CD4-positive, alpha-beta T cell treated with Interleukin-2 at 100 ng/mL for 4 hours (primary cell): ENCODE measurements around the gene CSNK1G1.
"Not testable (repeated sequence)": the region's sequence is repeated elsewhere in the genome, so short reads cannot be mapped to it uniquely, and the experiment has no call there.

Experiments
- DNase-seq: peaks from one replicate; pipeline ENCODE4 v3.0.0-alpha.2; 2020; ENCODE audit warnings: low spot score

The CSNK1G1 gene

DNA sequence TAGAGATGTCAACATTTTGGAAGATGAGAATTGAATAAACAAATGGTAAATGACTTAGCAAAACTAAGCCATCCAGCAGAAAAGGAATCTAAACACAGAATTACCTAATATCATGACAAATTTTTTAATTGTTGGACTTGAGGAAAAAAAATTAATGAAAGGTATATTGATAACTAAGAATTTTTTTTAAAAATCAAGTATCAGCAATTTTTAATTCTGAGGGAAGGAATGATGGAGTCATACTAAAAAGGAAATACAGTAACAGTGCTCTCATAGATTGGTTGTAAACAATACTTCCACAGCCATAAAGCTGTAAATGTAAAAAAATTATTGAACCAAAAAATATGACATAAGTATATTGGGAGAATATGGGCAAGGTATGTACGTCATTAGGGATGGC, 68.0 kb downstream of the CSNK1G1 start:
- no peak for DNase-seq

DNA sequence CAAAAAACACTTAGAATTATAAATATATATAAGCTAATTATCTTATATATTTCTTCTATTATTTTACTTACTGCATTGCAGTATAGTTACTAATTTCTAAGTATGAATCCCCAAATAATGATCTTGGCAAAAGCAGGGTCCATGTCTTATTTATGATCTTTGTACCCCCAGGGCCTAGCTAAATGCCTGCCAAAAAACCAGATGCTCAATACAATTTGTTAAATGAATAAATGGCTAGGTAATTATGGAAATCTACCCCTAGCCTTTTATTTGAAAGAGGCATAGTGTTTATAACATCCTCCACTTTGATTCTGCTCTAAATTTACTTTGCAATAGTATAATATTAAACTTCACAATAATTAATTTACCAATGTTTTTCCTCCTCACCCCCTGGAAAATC, 69.5 kb downstream of the CSNK1G1 start:
- DNase-seq = no peak

DNA sequence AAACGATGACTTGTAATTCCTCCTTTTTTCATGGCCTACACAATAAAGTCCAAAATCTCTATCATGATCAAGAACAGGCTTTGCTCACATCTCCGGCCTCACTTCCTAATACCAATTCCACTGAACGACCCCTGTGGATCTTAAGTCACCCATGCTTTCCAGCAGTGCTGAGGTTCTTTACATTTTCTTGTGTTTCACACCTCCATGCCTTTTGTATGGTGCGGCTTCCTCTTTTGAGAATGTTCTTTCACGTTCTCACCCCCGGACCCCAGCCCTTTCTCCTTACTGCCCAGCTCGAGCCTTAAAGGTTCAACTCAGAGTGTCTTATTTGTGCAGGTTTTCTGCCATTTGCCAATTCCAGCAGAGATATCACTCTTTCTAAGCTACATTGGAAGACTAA, 70.1 kb downstream of the CSNK1G1 start:
- no peak for DNase-seq

DNA sequence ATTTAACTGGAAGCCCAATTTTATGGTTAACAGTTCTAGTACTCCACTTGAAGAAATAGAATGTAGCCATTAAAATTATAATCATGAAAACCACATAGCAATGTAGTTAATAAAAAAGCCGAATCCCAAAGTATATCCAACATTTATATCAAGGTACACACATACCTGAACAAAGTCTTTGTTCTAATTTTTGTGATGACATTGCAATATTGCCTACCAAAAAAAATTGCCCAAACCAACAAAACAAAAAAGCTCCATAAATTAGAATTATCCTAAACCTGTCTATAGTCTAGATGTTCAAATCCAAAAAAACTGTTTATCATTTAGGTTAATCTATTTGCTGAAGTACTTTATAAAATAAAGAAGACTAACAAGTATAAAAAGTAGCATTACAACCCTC, 70.8 kb downstream of the CSNK1G1 start:
- DNase-seq = no peak

DNA sequence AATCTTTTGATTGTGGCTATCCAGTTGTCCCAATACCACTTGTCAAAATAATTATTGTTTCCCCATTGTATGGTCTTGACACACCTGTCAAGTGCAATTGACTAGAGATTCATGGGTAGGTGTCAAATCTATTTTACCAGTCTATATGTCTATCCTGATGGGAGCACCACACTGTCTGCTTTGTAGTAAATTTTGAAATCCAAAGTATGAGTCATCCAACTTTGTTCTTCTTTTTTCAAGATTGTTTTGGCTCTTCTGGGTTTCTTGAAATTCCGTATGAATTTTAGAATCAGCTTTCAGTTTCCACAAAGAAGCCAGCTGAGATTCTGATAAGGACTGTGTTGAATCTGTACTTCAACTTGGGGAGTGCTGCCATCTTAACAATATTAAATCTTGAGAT, 71.9 kb downstream of the CSNK1G1 start:
- DNase-seq = no peak

DNA sequence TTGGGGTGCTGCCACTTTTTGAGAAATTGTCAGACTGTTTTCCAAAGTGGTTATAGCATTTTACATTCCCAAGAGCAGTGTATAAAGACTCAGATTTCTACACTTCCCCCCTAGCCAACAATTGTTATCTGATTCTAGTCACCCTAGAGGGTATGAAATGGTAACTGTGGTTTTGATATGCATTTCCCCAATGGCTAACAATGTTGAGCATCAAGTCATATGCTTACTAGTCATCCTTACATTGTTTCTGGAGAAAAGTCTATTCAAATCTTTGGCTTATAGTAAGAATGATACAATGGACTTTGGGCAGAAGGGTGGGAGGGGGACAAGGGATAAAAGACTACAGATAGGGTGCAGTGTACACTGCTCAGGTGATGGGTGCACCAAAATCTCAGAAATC, 73.3 kb downstream of the CSNK1G1 start:
- no peak for DNase-seq

DNA sequence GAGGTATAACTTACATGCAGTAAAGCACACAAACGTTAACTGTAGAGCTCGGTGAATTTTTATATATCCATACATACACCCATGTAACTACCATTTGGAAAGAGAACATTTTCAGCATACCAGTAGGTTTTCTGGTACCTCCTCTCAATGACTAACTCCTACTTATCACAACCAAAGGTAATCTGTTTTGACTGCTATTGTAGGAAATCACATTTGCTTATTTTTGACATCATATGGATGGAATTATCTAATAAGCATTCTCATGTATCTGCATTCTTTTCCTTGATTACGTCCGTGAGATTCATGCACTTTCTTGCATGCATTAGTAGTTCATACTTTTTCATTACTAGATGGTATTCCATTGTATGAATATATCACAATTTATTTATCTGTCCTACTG, 76.8 kb downstream of the CSNK1G1 start:
- no peak for DNase-seq

DNA sequence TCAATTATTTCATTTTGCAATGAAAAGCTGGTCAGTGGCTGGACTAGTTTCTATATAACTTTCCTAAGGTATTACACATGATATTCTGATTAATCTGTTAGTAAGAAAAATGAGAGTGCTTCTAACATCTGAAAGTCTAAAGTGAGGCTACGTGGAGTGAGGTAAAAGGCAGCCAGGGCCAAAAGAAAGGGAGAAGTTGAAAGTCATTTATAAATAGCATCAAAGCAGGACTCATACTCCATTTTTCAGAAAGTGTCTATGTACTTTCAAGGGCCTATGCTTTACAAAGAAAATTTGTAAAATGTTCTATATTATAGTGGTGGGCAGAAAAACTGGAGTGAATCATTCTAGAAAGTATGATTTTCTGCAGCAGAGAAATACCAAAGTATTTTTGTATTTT, 80.0 kb downstream of the CSNK1G1 start:
- no peak for DNase-seq

DNA sequence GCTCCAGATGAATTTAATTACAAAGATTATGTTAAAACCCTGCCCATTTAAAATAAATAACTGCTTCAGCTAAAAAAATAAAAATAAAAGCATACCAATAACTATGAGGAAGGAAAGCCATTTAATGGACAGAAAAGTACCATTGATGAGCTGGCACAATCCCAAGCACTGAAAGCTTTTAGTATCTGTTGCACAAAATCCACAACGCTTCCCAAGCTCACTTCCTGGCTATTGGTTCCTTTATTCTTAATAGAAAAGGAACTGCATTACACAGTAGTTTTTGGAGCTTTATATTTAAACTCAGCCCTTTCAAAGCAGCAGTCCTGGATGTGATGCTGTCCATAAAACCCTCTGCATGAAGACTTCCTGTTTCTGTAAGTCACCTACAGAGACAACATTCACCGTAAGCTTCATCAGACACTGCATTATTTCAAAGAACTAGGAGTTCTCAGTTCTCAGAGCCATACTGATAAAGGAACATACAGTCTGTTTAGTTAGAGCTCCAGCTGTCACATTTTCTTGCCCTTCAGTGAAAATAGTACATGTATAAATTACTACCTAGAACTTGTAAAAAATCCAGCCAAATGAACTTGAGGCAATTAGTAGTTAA, 81.5 kb downstream of the CSNK1G1 start:
- DNase-seq = no peak

DNA sequence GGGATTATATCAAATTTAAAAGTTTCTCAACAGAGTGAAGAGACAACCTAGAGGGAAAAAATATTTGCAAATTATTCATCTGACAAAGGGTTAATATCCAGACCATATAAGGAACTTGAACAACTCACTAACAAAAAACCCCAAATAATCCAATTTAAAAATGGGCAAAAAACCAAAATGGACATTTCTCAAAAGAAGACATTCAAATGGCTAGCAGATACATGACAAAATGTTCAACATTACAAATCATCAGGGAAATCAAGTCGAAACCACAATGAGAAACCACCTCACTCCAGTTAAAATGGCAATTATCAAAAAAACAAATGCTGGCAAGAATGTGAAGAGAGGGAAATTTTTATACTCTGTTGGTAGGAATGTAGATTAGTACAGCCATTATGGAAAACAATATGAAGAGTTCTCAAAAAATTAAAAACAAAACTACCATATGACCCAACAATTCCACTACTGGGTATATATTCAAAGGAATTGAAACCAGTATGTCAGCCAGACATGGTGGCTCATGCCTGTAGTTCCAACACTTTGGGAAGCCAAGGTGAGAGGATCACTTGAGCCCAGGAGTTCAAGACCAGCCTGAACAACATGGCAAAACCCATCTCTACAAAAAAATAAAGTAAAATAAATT, 88.5 kb downstream of the CSNK1G1 start:
- no peak for DNase-seq

DNA sequence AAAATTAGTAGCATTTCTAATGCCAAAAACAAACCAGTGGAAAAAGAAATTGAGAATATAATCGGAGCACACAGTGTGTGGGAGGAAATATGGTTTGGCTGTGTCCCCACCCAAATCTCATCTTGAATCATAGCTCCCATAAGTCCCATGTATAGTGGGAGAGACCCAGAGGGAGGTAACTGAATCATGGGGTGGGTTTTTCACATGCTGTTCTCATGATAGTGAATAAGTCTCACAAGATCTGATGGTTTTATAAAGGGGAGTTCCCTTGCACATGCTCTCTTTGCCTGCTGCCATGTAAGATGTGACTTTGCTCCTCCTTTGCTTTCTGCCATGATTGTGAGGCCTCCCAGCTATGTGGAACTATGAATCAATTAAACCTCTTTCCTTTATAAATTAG, 90.8 kb downstream of the CSNK1G1 start:
- not testable (repeated sequence) for DNase-seq

DNA sequence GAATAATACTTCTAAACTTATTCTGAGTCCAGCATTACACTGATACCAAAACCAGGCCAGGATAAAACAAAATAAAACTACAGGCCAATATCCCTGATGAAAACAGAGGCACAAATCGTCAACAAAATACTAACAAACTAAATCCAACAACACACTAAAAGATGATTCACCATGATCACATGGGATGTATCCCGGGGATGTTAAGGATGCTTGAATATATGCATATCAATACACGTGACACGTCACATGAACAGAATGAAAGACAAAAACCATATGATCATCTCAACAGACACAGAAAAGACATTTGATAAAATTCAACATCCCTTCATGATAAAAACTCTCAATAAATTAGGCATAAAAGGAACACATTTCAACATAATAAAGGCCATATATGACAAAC, 91.5 kb downstream of the CSNK1G1 start:
- no peak for DNase-seq

DNA sequence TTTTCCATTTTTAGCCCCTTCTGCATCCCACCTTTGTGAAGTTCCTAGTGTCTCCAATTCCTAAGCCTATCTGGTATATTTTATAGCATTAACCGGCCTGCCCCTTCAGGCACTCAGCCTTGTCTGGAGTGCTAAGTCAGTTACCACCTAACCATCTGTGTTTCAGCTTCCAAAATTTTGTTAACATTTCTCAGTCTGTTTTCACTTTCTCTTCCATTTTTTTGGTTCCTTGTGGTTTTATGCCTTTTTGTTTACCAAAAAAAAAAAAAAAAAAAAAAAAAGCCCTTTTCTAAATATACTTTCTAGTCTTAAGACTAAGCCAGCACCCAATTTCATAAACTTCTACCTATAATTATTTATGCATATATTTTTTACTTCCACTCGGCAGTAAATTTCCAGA, 92.4 kb downstream of the CSNK1G1 start:
- no peak for DNase-seq

DNA sequence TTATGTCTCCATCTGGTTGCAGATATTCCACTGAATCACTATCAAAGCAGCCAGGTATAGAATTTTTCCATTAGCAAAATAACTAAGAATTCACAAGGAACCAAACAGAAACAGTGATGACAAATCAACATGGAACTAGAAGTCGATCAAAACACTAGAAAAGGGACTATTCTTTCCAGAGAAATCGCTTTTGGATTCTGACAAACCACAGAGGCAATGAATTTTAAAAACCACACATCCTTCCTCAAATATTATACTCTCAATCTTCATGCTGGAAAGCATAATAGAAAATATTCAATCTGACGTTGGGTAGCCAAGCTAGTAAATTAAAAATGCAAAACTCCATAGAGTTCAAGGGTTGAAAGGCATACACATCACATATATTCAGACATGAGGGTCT, 99.9 kb downstream of the CSNK1G1 start:
- DNase-seq = no peak

DNA sequence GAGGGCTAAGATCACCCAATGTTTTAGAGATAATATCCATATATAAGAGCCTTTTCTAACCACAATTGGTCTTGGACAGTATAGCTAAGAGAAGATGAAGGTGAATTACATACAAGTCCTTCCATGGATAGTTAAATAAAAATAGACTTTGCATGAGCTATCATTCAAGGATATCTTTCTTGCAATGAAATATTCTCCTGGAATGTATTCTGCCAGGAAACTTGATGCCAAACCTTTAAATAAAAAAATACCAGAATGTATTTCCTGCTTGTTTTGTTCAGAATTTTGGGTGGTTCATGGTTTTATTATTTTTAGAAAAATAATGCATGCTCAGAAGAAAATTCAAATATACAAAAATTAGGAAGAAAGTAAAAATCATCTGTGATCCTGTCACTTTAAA, 104.3 kb downstream of the CSNK1G1 start:
- no peak for DNase-seq

DNA sequence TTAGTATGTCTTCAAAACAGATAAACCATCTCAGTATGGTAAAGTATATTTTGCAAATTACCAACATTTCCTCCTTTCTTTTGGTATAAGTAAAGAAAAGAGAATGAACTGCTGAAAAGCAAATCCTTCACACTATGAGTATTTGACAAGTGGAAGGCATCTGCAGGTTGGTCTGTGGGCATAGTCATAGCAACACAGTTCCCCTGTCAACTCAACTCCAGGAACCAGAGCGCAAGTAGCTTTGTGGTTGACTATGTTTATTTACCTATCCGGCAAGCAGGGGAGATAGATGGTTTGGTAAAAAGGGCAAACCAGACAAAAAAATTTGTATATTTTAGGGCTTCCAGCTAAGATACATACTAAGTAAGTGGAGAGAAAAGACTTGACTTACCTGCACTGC, 104.9 kb downstream of the CSNK1G1 start:
- peak; percentile 53 for DNase-seq

DNA sequence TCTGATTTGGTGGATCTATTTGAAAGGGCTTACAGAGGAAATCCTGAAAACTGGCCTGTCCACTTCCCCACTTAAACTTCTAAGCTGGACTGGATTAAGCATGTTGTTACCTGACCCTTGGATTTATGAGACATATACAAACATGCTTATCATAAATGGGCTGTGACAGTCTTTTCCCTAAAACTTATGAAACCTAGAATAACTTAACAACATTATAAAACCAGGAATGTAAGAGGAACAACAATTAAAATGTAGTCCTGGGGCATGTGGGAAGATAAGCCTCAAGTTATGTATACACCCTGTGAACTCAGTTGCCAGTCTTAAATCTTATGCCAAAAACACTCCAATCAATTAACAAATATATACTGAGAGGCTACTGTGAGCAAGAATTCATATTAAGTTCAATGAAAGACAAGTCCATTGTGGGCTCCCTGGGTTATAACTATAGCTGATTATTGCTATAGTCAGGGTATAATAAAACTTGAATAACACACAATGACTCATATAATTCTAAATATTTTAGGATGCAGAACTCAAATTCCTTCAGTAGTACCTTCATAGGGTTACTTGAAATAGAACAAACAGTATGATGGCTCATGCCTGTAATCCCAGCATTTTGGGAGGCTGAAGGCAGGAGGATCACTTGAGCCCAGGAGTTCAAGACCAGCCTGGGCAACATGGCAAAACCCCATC, 105.9 kb downstream of the CSNK1G1 start:
- DNase-seq = no peak

DNA sequence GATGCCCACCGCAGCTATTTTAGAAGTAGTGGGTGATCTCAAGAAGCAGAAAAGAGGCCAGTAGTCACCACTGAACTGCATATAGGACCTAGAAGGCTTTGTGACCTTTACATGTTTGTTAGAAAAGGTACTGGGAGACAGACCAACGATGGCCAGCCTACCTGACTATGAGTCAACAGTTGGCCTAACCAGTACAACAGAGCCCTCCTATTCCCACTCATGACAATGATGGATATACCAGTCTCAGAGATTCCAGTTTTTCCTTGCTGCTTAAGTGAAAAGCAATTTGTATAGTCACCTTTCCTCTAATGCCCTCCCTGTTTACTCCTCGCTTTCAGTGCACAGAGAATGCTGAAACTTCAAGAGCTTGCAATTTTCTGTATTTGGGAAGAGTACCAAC, 106.6 kb downstream of the CSNK1G1 start:
- no peak for DNase-seq

DNA sequence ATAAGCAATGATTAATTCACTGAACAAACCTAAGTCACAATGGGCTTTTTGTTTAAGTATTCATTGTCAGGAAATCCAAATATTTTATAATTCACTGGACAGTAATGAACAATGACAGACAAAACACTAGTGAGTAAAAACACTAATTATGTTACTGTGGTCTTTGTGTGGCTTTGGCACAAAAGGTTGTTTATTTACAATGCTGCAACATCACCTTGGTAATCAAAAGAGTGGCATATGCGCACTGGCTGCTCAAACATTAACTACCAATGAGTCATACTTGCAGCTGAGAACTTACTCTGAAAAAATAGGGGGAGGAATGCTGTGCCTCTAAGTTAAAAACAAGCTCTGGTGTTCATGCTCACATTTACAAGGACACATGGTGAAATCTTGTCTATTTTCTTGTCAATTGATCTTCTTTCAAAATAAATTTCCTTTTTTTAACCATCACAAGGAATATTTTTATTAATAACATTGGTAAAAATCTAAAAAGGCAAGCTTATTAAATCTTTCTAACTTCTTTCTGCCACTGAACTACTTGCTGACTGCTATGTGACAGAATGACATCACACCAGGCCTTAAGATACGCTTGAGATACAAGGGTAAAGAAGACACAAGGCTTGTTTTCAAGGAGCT, 107.9 kb downstream of the CSNK1G1 start:
- peak; percentile 79 for DNase-seq

DNA sequence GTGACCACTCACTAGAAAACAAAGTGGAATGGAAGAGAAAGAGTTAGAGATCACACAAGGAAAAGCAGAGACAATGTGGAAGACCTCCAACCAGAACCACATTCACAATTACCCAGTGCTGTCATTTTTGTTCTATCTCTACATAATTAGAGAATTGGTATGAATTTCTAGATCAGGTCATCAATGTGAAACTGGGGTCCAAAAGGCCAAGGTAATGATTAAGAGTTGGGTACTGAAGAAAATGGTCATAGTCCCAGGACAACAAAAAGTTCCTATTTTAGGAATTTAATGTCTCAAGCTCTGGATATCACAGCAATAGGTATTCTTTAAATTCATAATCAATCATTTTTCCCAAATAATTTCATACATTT, 108.5 kb downstream of the CSNK1G1 start:
- DNase-seq = no peak

DNA sequence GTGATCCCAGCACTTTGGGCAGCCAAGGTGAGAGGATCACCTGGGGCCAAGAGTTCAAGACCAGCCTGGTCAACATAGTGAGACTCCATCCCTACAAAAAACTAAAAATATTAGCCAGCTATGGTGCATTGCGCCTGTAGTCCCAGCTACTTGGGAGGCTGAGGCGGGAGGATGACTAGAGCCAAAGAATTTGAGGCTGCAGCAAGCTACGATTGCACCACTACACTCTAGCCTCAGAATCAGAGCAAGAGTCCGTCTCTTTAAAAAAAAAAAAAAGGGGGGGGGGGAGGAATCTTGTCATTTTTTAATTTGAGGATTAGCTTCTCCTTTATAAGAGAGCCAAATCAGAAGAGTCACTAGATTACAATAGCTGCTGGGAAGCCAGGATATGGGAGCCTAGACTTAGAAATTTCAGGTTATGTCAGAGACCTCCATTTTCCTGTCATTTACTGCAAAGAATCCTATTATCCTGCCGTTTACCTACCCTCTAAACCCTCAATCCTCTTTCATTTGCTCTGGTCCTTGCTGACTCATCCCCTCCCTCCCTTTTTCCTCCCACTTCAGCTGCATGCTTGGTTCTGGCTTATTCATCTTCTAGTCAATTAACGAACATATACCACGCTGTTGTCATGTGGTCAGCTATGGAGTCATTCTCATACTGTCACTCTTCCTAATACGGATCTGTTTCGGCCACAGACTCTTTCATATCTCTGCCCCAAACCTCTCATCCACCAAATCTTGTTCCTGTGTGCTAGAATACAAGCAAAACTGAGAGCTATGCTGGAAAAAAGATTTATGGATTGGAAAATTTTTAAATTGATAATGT, 109.4 kb downstream of the CSNK1G1 start:
- peak; percentile 47 for DNase-seq

DNA sequence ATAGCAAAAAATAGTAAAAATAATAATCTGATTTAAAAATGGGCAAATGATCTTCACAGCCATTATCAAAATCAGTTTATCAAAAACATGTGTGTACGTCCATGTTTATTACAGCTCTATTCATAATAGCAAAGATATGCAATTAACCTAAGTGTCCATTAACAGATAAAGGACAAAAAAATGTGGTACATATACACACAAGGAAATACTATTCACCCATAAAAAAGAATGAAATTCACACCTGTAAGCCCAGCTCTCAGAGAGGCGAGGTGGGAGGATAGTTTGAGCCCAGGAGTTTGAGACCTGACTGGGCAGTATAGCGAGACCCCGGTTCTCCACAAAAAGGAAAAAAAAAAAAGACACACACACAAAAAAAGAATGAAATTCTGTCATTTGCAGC, 110.6 kb downstream of the CSNK1G1 start:
- no peak for DNase-seq
